B cell (primary cell): Measurements from ENCODE around the gene RSPH6A. TPM values are rescaled to one million over a fixed set of nuclear protein-coding genes. Genes with fewer than 3 reads are reported as not detected.
A peak's percentile ranks its signal among the peaks of the same experiment; 100 is the strongest.

Experiments
- ATAC-seq: fragments of 200-7000 bp; cut with Tn5 transposase; one replicate; pipeline ENCODE4 v1.10.0; 2021; ENCODE audit warnings: low read depth, mild to moderate bottlenecking, moderate number of reproducible peaks, moderate library complexity
- CTCF ChIA-PET: fragments of 350-600 bp; sonication (Branson Sonifier 250); formaldehyde crosslinking; loops from one replicate; lab custom pipeline; 2021; ENCODE audit warnings: antibody characterized with exemption, inconsistent platforms; lab: Charles Lee
- POLR2A ChIA-PET: fragments of 350-600 bp; sonication (Branson Sonifier 250); formaldehyde crosslinking; loops from one replicate; lab custom pipeline; 2021; ENCODE audit warnings: antibody characterized with exemption; lab: Charles Lee
- DNase-seq: peaks from one replicate; pipeline ENCODE4 v3.0.0; 2013
- H2AFZ ChIP-seq: 2 replicates; pipeline ENCODE4 v1.6.1; 2012; ENCODE audit warnings: mild to moderate bottlenecking, low read depth, low read length; ENCODE audit not compliant: insufficient read depth, poor library complexity, severe bottlenecking
- H3K27ac ChIP-seq, 2 donors: 1 replicate in 1 of 2; 2 replicates in 1 of 2; pipeline ENCODE4 v1.5.1; 2012 to 2013; ENCODE audit warnings: low read length in 2 of 2, mild to moderate bottlenecking in 2 of 2, moderate library complexity in 1 of 2
- H3K27me3 ChIP-seq, 4 experiments: fragments of 200-600 bp in 1 of 4; sonication (generic) in 1 of 4; replicated peaks in 1 of 4; 1 replicate in 2 of 4; 2 replicates in 2 of 4; pipeline versions ENCODE4 v1.6.1 to v1.7.0; 2013 to 2016; ENCODE audit warnings: low read length in 3 of 4, mild to moderate bottlenecking in 2 of 4, mixed read lengths in 1 of 4, moderate library complexity in 1 of 4; ENCODE audit not compliant: insufficient read depth in 4 of 4, control insufficient read depth in 3 of 4; ENCODE audit errors: control extremely low read depth in 1 of 4
- H3K36me3 ChIP-seq, 2 experiments: replicated peaks in 1 of 2; 1 replicate in 1 of 2; 2 replicates in 1 of 2; pipeline versions ENCODE4 v1.6.1 to v1.7.1; 2013; ENCODE audit warnings: low read length in 1 of 2; ENCODE audit not compliant: insufficient read depth in 2 of 2, control insufficient read depth in 1 of 2; ENCODE audit errors: control extremely low read depth in 1 of 2, extremely low read depth in 1 of 2
- H3K4me1 ChIP-seq, 2 donors: fragments of 200-600 bp in 1 of 2; sonication (generic) in 1 of 2; 1 replicate in 1 of 2; 2 replicates in 1 of 2; pipeline versions ENCODE4 v1.5.1 to v1.6.1; 2013 to 2017; ENCODE audit warnings: low read length in 2 of 2; ENCODE audit not compliant: control insufficient read depth in 2 of 2, insufficient read depth in 2 of 2
- H3K4me2 ChIP-seq: replicated peaks from 2 replicates; pipeline ENCODE3; 2012; ENCODE audit warnings: mild to moderate bottlenecking, low read depth, low read length; ENCODE audit not compliant: poor library complexity, severe bottlenecking
- H3K4me3 ChIP-seq, 5 experiments: fragments of 200-600 bp in 1 of 5; sonication (generic) in 1 of 5; 1 replicate in 3 of 5; 2 replicates in 2 of 5; pipeline versions ENCODE4 v1.5.1 to v1.7.0; 2011 to 2016; ENCODE audit warnings: low read length in 4 of 5, mild to moderate bottlenecking in 4 of 5, low read depth in 2 of 5, control low read depth in 1 of 5, moderate library complexity in 1 of 5; ENCODE audit not compliant: insufficient read depth in 1 of 5; ENCODE audit errors: control extremely low read depth in 1 of 5, extremely low read depth in 1 of 5
- H3K79me2 ChIP-seq: fragments of 200-600 bp; sonication (generic); one replicate; pipeline ENCODE4 v1.6.0; 2016; ENCODE audit warnings: low read length; ENCODE audit not compliant: control insufficient read depth, insufficient read depth
- H3K9ac ChIP-seq: fragments of 200-600 bp; sonication (generic); 2 replicates; pipeline ENCODE4 v1.6.1; 2017; ENCODE audit warnings: mild to moderate bottlenecking, low read length, moderate library complexity
- H3K9me3 ChIP-seq, 3 donors: one replicate each; pipeline versions ENCODE4 v1.6.1 to v1.7.1; 2013; ENCODE audit warnings: low read length in 2 of 3; ENCODE audit not compliant: control insufficient read depth in 2 of 3, insufficient read depth in 1 of 3; ENCODE audit errors: control extremely low read depth in 1 of 3
- H4K20me1 ChIP-seq: 2 replicates; pipeline ENCODE4 v1.6.0; 2012; ENCODE audit warnings: mild to moderate bottlenecking, low read length; ENCODE audit not compliant: insufficient read depth, control insufficient read depth, poor library complexity, severe bottlenecking
- H3K27ac Mint-ChIP-seq: one replicate; pipeline ENCODE4 v1.8.0; 2021; ENCODE audit warnings: mixed read lengths
- H3K27me3 Mint-ChIP-seq: one replicate; pipeline ENCODE4 v1.8.0; 2021; ENCODE audit warnings: mixed read lengths
- H3K4me1 Mint-ChIP-seq: one replicate; pipeline ENCODE4 v1.8.0; 2021; ENCODE audit warnings: mixed read lengths
- H3K4me3 Mint-ChIP-seq: one replicate; pipeline ENCODE4 v1.8.0; 2021; ENCODE audit warnings: mixed read lengths
- H3K9me3 Mint-ChIP-seq: one replicate; pipeline ENCODE4 v1.8.0; 2022; ENCODE audit warnings: mixed read lengths; ENCODE audit not compliant: insufficient read depth
- CTCF ChIP-seq: fragments of 200-600 bp; IDR thresholded peaks from one replicate; pipeline ENCODE4 v1.8.0; 2022; ENCODE audit warnings: antibody characterized with exemption, mild to moderate bottlenecking
- EZH2 ChIP-seq: IDR thresholded peaks from 2 replicates; pipeline ENCODE4 v1.6.1; 2012; ENCODE audit warnings: borderline replicate concordance, low read depth, mild to moderate bottlenecking, moderate library complexity, low read length; ENCODE audit not compliant: insufficient read depth, poor library complexity, severe bottlenecking
- WGBS: methylation state at CpG from one replicate; pipeline ENCODE4 v1.1.5; 2013; ENCODE audit warnings: missing lambda C conversion rate; ENCODE audit not compliant: insufficient coverage; 5-methylcytosine and 5-hydroxymethylcytosine counted together
- intact Hi-C: fragments of 100-400 bp; cut with micrococcal nuclease; formaldehyde crosslinking; loops from one replicate; pipeline ENCODE4 v1.10.0; 2022
- polyA plus RNA-seq: library from polyadenylated mRNA; depleted of rRNA; stranded (reverse); fragments of >200 nt; gene quantifications from 2 replicates; pipeline ENCODE4 v1.2.3, GENCODE V29; 2012
- total RNA-seq, 2 donors: library from RNA; stranded (reverse); fragments of 120-200 nt in 1 of 2; gene quantifications; 1 replicate in 1 of 2; 2 replicates in 1 of 2; pipeline versions ENCODE4 v1.2.3 to v1.2.4, GENCODE V29; 2013 to 2022

RSPH6A gene
- total and polyA plus RNA-seq, 2 donors (not counting 1 experiment from before 2014, with no cell fraction given): 0.03 to 0.62 TPM

DNA sequence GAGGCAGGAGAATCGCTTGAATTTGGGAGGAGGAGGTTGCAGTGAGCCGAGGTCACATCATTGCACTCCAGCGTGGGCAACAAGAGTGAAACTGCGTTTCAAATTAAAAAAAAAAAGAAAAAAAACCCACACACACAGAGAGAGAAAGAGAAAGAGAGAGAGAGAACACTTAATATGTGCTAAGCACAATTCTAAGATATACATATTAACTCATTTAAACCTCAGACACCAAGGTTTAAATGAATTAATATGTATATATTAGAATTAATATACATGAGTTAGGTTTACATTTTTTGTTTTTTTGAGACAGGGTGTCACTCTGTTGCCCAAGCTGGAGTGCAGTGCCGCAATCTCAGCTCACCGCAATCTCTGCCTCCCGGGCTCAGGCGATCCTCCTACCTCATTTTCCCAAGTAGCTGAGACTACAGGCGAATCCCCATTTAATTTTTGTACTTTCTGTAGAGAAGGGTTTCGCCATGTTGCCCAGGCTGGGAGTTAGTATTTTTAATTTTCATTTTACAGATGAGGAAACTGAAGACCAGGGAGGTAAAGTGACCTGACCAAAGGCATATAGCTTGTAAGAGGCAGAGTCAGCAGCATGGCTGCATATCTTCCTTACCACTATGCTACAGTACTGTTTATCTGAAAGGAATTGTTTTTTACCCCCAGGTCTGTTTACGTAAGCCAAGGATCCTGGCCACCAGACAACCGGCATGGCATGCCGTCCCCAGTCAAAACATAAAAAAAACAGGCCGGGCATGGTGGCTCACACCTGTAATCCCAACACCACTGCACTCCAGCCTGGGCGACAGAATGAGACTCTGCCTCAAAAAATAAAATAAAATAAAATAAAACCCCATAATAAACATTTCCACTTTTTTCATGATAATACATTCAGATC is 45.5 kb upstream of the RSPH6A start:
- Mint-ChIP-seq H3K4me3 (peak overlapping the region; percentile 91), H3K4me1 (peaks cover 34% of the 10 kb centered on the region), H3K9me3 (no peaks in the 10 kb centered on the region), H3K27me3 (peaks cover 10% of the 10 kb centered on the region), H3K27ac (no peak overlapping the region)
- Histone ChIP-seq H3K27me3 (peaks cover 0 to 14% (median 6%) of the 10 kb centered on the region in 4 experiments), H4K20me1 (peaks cover 27% of the 10 kb centered on the region), H3K4me1 (peaks cover 27 to 33% of the 10 kb centered on the region in 2 donors), H3K79me2 (peaks cover 64% of the 10 kb centered on the region), H3K36me3 (peaks cover 0 to 25% of the 10 kb centered on the region in 2 experiments), H3K27ac (peak overlapping the region in 1 of 2 donors; percentile 56), H2AFZ (no peak overlapping the region), H3K9ac (no peak overlapping the region), H3K9me3 (peaks cover 0 to 4% (median 0%) of the 10 kb centered on the region in 3 donors), H3K4me3 (no peak overlapping the region), H3K4me2 (peak overlapping the region; percentile 50)
- TF ChIP-seq CTCF: no peak
- no peak for TF ChIP-seq EZH2
- whole genome bisulfite sequencing: 86% methylated on average over 4 of the region's 15 CpGs
- CTCF ChIA-PET: interaction anchor here (0.6 to 2.2 kb wide), 3 partner anchors 22 to 421 kb away, joined by 3 to 7 read pairs (median 5); no protein-coding TSS in a partner anchor
- no peak for DNase-seq
- intact Hi-C loops: no loop called here
- no peak for ATAC-seq
- POLR2A ChIA-PET: no interaction called here
